Neuronal stem cell (in vitro differentiated cells): ENCODE data around the gene FJX1.
A peak's percentile ranks its signal among the peaks of the same experiment; 100 is the strongest.

ENCODE experiments used
- DNase-seq: peaks from one replicate; pipeline ENCODE4 v3.0.0-alpha.2; 2013; ENCODE audit warnings: low spot score
- H2AFZ ChIP-seq: one replicate; pipeline ENCODE4 v1.6.1; 2013; ENCODE audit warnings: mild to moderate bottlenecking, low read length, inconsistent platforms
- H2AK5ac ChIP-seq: 2 replicates; pipeline ENCODE4 v1.6.1; 2013; ENCODE audit warnings: low read depth, mild to moderate bottlenecking, inconsistent platforms, low read length, moderate library complexity, mixed read lengths
- H2BK120ac ChIP-seq: 2 replicates; pipeline ENCODE4 v1.6.1; 2013; ENCODE audit warnings: low read depth, mild to moderate bottlenecking, inconsistent platforms, low read length, moderate library complexity, mixed read lengths
- H2BK12ac ChIP-seq: one replicate; pipeline ENCODE4 v1.6.1; 2013; ENCODE audit warnings: low read length, inconsistent platforms
- H2BK15ac ChIP-seq: 2 replicates; pipeline ENCODE4 v1.6.1; 2013; ENCODE audit warnings: mild to moderate bottlenecking, low read length, inconsistent platforms, mixed read lengths
- H2BK5ac ChIP-seq: one replicate; pipeline ENCODE4 v1.6.1; 2013; ENCODE audit warnings: inconsistent platforms, mild to moderate bottlenecking, low read length, moderate library complexity
- H3K14ac ChIP-seq: one replicate; pipeline ENCODE4 v1.6.1; 2013; ENCODE audit warnings: low read length, inconsistent platforms
- H3K18ac ChIP-seq: 2 replicates; pipeline ENCODE4 v1.6.1; 2013; ENCODE audit warnings: low read length, inconsistent platforms
- H3K23ac ChIP-seq: 2 replicates; pipeline ENCODE4 v1.6.1; 2013; ENCODE audit warnings: low read depth, mild to moderate bottlenecking, mixed read lengths, low read length, inconsistent platforms; ENCODE audit not compliant: poor library complexity
- H3K27ac ChIP-seq: replicated peaks from 3 replicates; pipeline ENCODE4 v1.5.1; 2013; ENCODE audit warnings: low read length, inconsistent platforms
- H3K27me3 ChIP-seq, 3 experiments: 2 replicates each; pipeline ENCODE4 v1.6.1; 2013; ENCODE audit warnings: low read length in 3 of 3, mild to moderate bottlenecking in 2 of 3, inconsistent platforms in 1 of 3, low read depth in 1 of 3, mixed read lengths in 1 of 3, moderate library complexity in 1 of 3; ENCODE audit not compliant: control insufficient read depth in 3 of 3, insufficient read depth in 3 of 3
- H3K36me3 ChIP-seq, 2 donors: replicated peaks in 1 of 2; 2 replicates each; pipeline ENCODE4 v1.6.1; 2013; ENCODE audit warnings: low read length in 2 of 2; ENCODE audit not compliant: control insufficient read depth in 2 of 2, insufficient read depth in 2 of 2
- H3K4ac ChIP-seq: 2 replicates; pipeline ENCODE4 v1.6.1; 2013; ENCODE audit warnings: inconsistent platforms, mild to moderate bottlenecking, low read length, moderate library complexity
- H3K4me1 ChIP-seq, 2 donors: 1 replicate in 1 of 2; 2 replicates in 1 of 2; pipeline ENCODE4 v1.6.1; 2013; ENCODE audit warnings: low read length in 2 of 2, low read depth in 1 of 2; ENCODE audit not compliant: control insufficient read depth in 2 of 2, insufficient read depth in 1 of 2
- H3K4me2 ChIP-seq: one replicate; pipeline ENCODE4 v1.6.1; 2013; ENCODE audit warnings: mild to moderate bottlenecking, low read length, inconsistent platforms; ENCODE audit not compliant: insufficient read depth, poor library complexity, severe bottlenecking
- H3K4me3 ChIP-seq, 2 donors: 2 replicates each; pipeline ENCODE4 v1.5.1; 2013; ENCODE audit warnings: low read length in 2 of 2, mild to moderate bottlenecking in 2 of 2, inconsistent platforms in 1 of 2, moderate library complexity in 1 of 2
- H3K79me1 ChIP-seq: one replicate; pipeline ENCODE4 v1.6.1; 2013; ENCODE audit warnings: low read depth, mild to moderate bottlenecking, inconsistent platforms, low read length, moderate library complexity
- H3K9ac ChIP-seq: one replicate; pipeline ENCODE4 v1.6.1; 2013; ENCODE audit warnings: mild to moderate bottlenecking, low read depth, low read length, inconsistent platforms; ENCODE audit not compliant: poor library complexity
- H3K9me3 ChIP-seq, 2 donors: replicated peaks in 1 of 2; 2 replicates each; pipeline versions ENCODE3 to v1.6.1; 2013; ENCODE audit warnings: low read length in 2 of 2, mild to moderate bottlenecking in 2 of 2, inconsistent platforms in 1 of 2, low read depth in 1 of 2, mixed read lengths in 1 of 2, moderate library complexity in 1 of 2; ENCODE audit not compliant: control insufficient read depth in 2 of 2, insufficient read depth in 1 of 2
- H4K8ac ChIP-seq: one replicate; pipeline ENCODE4 v1.6.1; 2013; ENCODE audit warnings: low read depth, mild to moderate bottlenecking, inconsistent platforms, low read length, moderate library complexity
- H4K91ac ChIP-seq: one replicate; pipeline ENCODE4 v1.6.1; 2013; ENCODE audit warnings: low read length, low read depth, mild to moderate bottlenecking, inconsistent platforms; ENCODE audit not compliant: poor library complexity
- WGBS, 2 donors: extraction: QIAGEN DNeasy Blood & Tissue Kit; methylation state at CpG; one replicate each; pipeline ENCODE4 v1.1.7; 2013; ENCODE audit warnings: missing lambda C conversion rate in 2 of 2, mixed read lengths in 1 of 2; ENCODE audit not compliant: insufficient read length in 2 of 2, insufficient replicate concordance in 1 of 2; ENCODE audit errors: extremely low coverage in 2 of 2; 5-methylcytosine and 5-hydroxymethylcytosine counted together

FJX1 gene

DNA sequence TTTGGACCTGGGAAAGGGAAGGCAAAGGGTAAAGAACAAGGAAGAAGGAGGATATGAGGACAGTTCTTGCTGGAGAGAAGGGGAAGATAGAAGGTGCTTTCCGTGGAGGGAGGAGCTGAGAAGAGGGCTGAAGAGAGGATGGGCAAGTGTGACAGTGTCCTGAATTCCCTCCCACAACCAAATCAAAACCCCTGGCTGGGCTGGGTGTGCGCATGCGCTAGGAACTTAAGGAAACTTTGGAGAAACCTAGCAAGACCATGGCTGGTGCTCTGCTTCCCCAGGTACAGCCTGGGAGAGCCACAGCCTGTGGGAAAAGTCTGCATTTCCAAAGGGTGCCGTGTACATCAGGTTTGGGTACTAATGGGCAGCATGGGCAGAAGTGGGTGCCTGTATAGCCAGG is 29.0 kb upstream of the FJX1 start:
- H3K9ac ChIP-seq: no peak overlapping the region
- H3K14ac ChIP-seq: no peak overlapping the region
- H2BK15ac ChIP-seq: no peak overlapping the region
- H3K4me2 ChIP-seq: no peak overlapping the region
- WGBS, 2 donors: no CpG with 5 or more reads among the region's 4 CpGs
- no peak overlapping the region for H4K8ac ChIP-seq
- H2AK5ac ChIP-seq: no peak overlapping the region
- H3K36me3 ChIP-seq: no peaks in the 10 kb centered on the region
- H3K79me1 ChIP-seq: no peaks in the 10 kb centered on the region
- peaks cover 0 to 9% (median 0%) of the 10 kb centered on the region in 3 experiments for H3K27me3 ChIP-seq
- no peak overlapping the region for H2BK5ac ChIP-seq
- no peak overlapping the region for H2BK120ac ChIP-seq
- no peaks in the 10 kb centered on the region for H3K9me3 ChIP-seq
- no peak overlapping the region for H3K23ac ChIP-seq
- peaks cover 0 to 6% of the 10 kb centered on the region in 2 donors for H3K4me1 ChIP-seq
- no peak overlapping the region for H3K4me3 ChIP-seq
- DNase-seq: no peak
- H2BK12ac ChIP-seq: no peak overlapping the region
- H3K4ac ChIP-seq: no peak overlapping the region
- H3K18ac ChIP-seq: no peak overlapping the region
- no peak overlapping the region for H4K91ac ChIP-seq
- H3K27ac ChIP-seq: no peak overlapping the region
- H2AFZ ChIP-seq: no peak overlapping the region

DNA sequence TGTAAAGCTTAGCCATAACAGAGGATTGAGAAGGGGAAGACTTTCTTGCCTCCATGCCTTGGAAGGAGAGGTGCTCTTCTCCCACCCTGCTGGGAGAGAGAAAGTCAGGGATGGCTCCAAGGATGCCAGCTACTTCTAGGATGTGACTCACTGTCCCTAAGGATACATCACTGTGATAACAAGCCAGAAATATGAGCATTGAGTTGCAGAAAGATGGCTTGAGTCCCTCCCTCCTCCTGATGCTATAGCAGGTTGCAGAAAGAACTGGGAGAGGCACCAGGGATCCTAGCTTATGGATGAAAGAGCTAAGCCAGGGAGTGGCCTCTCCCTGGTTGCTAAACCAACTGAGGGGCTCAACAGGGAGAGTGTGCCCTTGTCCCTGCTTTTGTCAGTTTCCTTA is 27.8 kb upstream of the FJX1 start:
- no peak overlapping the region for H2BK15ac ChIP-seq
- H3K4me1 ChIP-seq: peaks cover 0 to 5% of the 10 kb centered on the region in 2 donors

DNA sequence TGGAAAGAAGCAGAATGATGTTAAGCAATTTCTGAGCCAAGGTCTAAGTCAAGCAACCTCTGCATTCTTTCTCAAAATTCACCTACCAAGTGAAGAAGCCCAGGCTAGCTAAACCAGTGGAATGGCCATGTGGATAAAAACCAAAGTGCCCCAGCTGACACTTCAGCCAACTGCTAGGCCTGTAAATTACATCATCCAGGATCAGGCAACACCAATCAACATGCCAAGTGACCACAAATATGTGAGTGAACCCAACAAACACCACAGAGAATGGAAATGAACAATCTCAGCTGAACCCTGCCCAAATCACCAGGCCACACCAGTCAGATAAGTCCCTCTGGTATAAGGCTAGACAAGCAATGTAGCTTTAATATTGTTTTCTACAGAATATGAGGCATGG is 25.1 kb upstream of the FJX1 start:
- no peak overlapping the region for H2AFZ ChIP-seq
- H3K79me1 ChIP-seq: no peaks in the 10 kb centered on the region
- no peak overlapping the region for H4K8ac ChIP-seq
- H3K23ac ChIP-seq: no peak overlapping the region
- no peak overlapping the region for H3K4me2 ChIP-seq
- no peak for DNase-seq
- H3K9ac ChIP-seq: no peak overlapping the region
- H3K14ac ChIP-seq: no peak overlapping the region
- no peak overlapping the region for H2AK5ac ChIP-seq
- peaks cover 0 to 2% of the 10 kb centered on the region in 2 donors for H3K4me1 ChIP-seq
- no peak overlapping the region for H2BK5ac ChIP-seq
- H3K27me3 ChIP-seq: peaks cover 0 to 9% (median 0%) of the 10 kb centered on the region in 3 experiments
- no peak overlapping the region for H2BK12ac ChIP-seq
- no peak overlapping the region for H3K4ac ChIP-seq
- H2BK120ac ChIP-seq: no peak overlapping the region
- H2BK15ac ChIP-seq: no peak overlapping the region
- no peak overlapping the region for H3K27ac ChIP-seq
- H3K9me3 ChIP-seq: peaks cover 0 to 2% of the 10 kb centered on the region in 2 donors
- no peaks in the 10 kb centered on the region for H3K36me3 ChIP-seq
- H3K18ac ChIP-seq: no peak overlapping the region
- no peak overlapping the region for H4K91ac ChIP-seq
- H3K4me3 ChIP-seq: no peak overlapping the region

More for the DNA sequence above, 27.8 kb upstream of the FJX1 start:
- H3K4me3 ChIP-seq: no peak overlapping the region
- no peaks in the 10 kb centered on the region for H3K79me1 ChIP-seq
- H3K14ac ChIP-seq: no peak overlapping the region
- peak overlapping the region; percentile 49 for H3K18ac ChIP-seq
- no peak overlapping the region for H3K4ac ChIP-seq
- no peak overlapping the region for H4K8ac ChIP-seq
- H3K9me3 ChIP-seq: peaks cover 0 to 2% of the 10 kb centered on the region in 2 donors
- H3K27ac ChIP-seq: no peak overlapping the region
- H2AK5ac ChIP-seq: no peak overlapping the region
- H2AFZ ChIP-seq: no peak overlapping the region
- peaks cover 0 to 9% (median 0%) of the 10 kb centered on the region in 3 experiments for H3K27me3 ChIP-seq
- no peak overlapping the region for H2BK120ac ChIP-seq
- H2BK5ac ChIP-seq: no peak overlapping the region
- no peak overlapping the region for H3K23ac ChIP-seq
- H4K91ac ChIP-seq: no peak overlapping the region
- H3K4me2 ChIP-seq: no peak overlapping the region
- H3K9ac ChIP-seq: no peak overlapping the region
- H3K36me3 ChIP-seq: no peaks in the 10 kb centered on the region
- H2BK12ac ChIP-seq: no peak overlapping the region
- no peak for DNase-seq

DNA sequence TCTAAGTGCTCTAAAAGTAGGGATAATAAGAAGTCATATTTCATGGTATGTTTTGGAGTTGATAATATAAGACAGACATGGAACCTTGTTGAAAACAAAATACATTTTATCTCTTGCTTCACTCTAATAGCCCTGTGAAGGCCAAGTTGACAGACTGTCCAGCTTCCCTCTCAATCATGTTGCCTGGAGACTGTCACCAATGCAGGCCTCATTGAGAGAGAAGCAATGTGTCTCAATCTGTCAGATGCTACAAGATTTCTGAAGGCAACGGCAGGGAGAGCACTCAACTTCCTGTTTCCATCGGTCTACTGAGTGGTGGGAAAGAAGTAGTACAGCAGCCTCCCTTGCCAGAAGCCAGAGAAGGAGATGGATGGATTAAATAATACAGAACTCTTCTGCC is 23.6 kb upstream of the FJX1 start:
- H3K4me1 ChIP-seq: no peaks in the 10 kb centered on the region
- H3K9me3 ChIP-seq: peaks cover 0 to 2% of the 10 kb centered on the region in 2 donors
- no peak overlapping the region for H2BK12ac ChIP-seq
- H3K27me3 ChIP-seq: peaks cover 0 to 9% (median 0%) of the 10 kb centered on the region in 3 experiments
- no peak overlapping the region for H2BK15ac ChIP-seq
- no peaks in the 10 kb centered on the region for H3K79me1 ChIP-seq
- no peak for DNase-seq
- H2AFZ ChIP-seq: no peak overlapping the region
- H2AK5ac ChIP-seq: no peak overlapping the region
- no peak overlapping the region for H3K18ac ChIP-seq
- no peak overlapping the region for H3K4me2 ChIP-seq
- WGBS, 2 donors: no CpG with 5 or more reads among the region's 2 CpGs
- no peak overlapping the region for H3K4me3 ChIP-seq
- no peak overlapping the region for H3K4ac ChIP-seq
- H3K36me3 ChIP-seq: no peaks in the 10 kb centered on the region
- no peak overlapping the region for H2BK5ac ChIP-seq
- H4K8ac ChIP-seq: no peak overlapping the region
- H3K27ac ChIP-seq: no peak overlapping the region
- no peak overlapping the region for H3K9ac ChIP-seq
- H3K14ac ChIP-seq: no peak overlapping the region
- no peak overlapping the region for H3K23ac ChIP-seq
- H4K91ac ChIP-seq: no peak overlapping the region
- no peak overlapping the region for H2BK120ac ChIP-seq
